Fibroblast of lung (primary cell): Measurements from ENCODE around the gene ATXN2.

ENCODE experiments used
- CTCF ChIP-seq, 2 donors: IDR thresholded peaks in 1 of 2; conservative IDR thresholded peaks in 1 of 2; 1 replicate in 1 of 2; 2 replicates in 1 of 2; pipeline ENCODE4 v1.5.1; 2011 to 2012; ENCODE audit warnings: low read length in 2 of 2, control low read depth in 1 of 2, inconsistent platforms in 1 of 2, low read depth in 1 of 2, mild to moderate bottlenecking in 1 of 2
- EZH2 ChIP-seq: IDR thresholded peaks from 2 replicates; pipeline ENCODE4 v1.5.1; 2012; ENCODE audit warnings: low read length, control low read depth, mild to moderate bottlenecking; ENCODE audit errors: missing control alignments

GRCh38 chr12:111446631-111447570 lies 152.2 kb downstream of the ATXN2 start:
- TF ChIP-seq CTCF (conservative IDR thresholded peaks at IDR 0.05 in 1 of 2, IDR thresholded peaks at IDR 0.05 in 1 of 2; ENCODE audit: low read depth in 1 of 2, low read length in 2 of 2) (no peak), EZH2 (no peak)
